ENCODE results near the gene OTUD5.

DNA sequence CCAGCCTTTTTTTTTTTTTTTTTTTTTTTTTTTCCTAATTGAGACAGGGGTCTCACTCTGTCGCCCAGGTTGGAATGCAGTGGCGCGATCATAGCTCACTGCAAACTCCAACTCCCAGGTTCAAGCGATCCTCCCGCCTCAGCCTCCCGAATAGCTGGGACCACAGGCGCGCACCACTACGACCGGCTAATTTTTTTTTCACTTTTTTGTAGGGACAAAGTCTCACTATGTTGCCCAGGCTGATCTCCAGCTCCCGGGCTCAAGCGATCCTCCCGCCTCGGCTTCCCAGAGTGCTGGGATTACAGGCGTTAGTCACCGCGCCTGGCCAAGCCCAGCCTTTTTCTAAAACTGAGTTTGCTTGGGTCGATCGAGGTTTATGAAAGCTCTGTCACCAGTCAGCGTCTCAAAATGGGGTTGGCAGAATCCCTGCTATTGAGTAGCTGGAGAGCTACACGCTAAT, 1.3 kb upstream of the OTUD5 start:
- TF ChIP-seq, protein P1, sequence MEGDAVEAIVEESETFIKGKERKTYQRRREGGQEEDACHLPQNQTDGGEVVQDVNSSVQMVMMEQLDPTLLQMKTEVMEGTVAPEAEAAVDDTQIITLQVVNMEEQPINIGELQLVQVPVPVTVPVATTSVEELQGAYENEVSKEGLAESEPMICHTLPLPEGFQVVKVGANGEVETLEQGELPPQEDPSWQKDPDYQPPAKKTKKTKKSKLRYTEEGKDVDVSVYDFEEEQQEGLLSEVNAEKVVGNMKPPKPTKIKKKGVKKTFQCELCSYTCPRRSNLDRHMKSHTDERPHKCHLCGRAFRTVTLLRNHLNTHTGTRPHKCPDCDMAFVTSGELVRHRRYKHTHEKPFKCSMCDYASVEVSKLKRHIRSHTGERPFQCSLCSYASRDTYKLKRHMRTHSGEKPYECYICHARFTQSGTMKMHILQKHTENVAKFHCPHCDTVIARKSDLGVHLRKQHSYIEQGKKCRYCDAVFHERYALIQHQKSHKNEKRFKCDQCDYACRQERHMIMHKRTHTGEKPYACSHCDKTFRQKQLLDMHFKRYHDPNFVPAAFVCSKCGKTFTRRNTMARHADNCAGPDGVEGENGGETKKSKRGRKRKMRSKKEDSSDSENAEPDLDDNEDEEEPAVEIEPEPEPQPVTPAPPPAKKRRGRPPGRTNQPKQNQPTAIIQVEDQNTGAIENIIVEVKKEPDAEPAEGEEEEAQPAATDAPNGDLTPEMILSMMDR (IDR thresholded peaks at IDR 0.05), result no peak
- TF ChIP-seq POLR2A (IDR thresholded peaks at IDR 0.05) (no peak), POLR2AphosphoS5 (IDR thresholded peaks at IDR 0.05; ENCODE audit: insufficient read depth in 1 of 2, low read depth in 1 of 2) (peak in 1 of 2 donors; percentile 42)
